Activated T-cell treated with anti-CD3 and anti-CD28 coated beads, Interleukin-2, amount 50 U/mL, for 72 hours (primary cell): Measurements from ENCODE around the gene IRF6. TPM values are rescaled to one million over a fixed set of nuclear protein-coding genes. Genes with fewer than 3 reads are reported as not detected.

Source experiments
- ATAC-seq, 2 donors: fragments of 150-1000 bp; cut with Tn5 transposase; replicated peaks in 1 of 2; 2 replicates each; pipeline ENCODE4 v1.10.0; 2021; ENCODE audit warnings: moderate library complexity in 2 of 2, mild to moderate bottlenecking in 1 of 2
- DNase-seq, 2 donors: peaks; one replicate each; pipeline ENCODE4 v3.0.0; 2021 to 2022; ENCODE audit warnings: mixed read lengths in 1 of 2
- H3K27ac Mint-ChIP-seq: one replicate; pipeline ENCODE4 v1.8.0; 2022; ENCODE audit warnings: mild to moderate bottlenecking, moderate library complexity, mixed read lengths
- H3K27me3 Mint-ChIP-seq: one replicate; pipeline ENCODE4 v1.8.0; 2022; ENCODE audit warnings: low read depth, mixed read lengths
- H3K36me3 Mint-ChIP-seq, 2 donors: one replicate each; pipeline ENCODE4 v1.8.0; 2022; ENCODE audit warnings: mixed read lengths in 2 of 2, mild to moderate bottlenecking in 1 of 2; ENCODE audit not compliant: insufficient read depth in 2 of 2
- H3K4me1 Mint-ChIP-seq: one replicate; pipeline ENCODE4 v1.8.0; 2022; ENCODE audit warnings: low read depth, mixed read lengths
- H3K4me3 Mint-ChIP-seq, 2 donors: one replicate each; pipeline ENCODE4 v1.8.0; 2022; ENCODE audit warnings: mild to moderate bottlenecking in 2 of 2, mixed read lengths in 2 of 2, moderate library complexity in 2 of 2
- H3K9me3 Mint-ChIP-seq, 2 donors: one replicate each; pipeline ENCODE4 v1.8.0; 2022; ENCODE audit warnings: mixed read lengths in 2 of 2
- total RNA-seq, 2 donors: library from RNA; stranded (reverse); gene quantifications; one replicate each; pipeline ENCODE4 v1.2.3, GENCODE V29; 2022

The IRF6 gene
- total RNA-seq, 2 donors from 2014 or later = 0.49 to 2.3 TPM

- H3K4me3 Mint-ChIP-seq = peak overlapping the region in 1 of 2 donors; percentile 42
- H3K9me3 Mint-ChIP-seq = no peaks in the 10 kb centered on the region
- peaks cover 13 to 67% of the 10 kb centered on the region in 2 donors for H3K36me3 Mint-ChIP-seq
- DNase-seq = peak; percentile 9 to 23
- peak overlapping the region; percentile 74 for H3K27ac Mint-ChIP-seq
- peaks cover 75% of the 10 kb centered on the region for H3K4me1 Mint-ChIP-seq
- no peaks in the 10 kb centered on the region for H3K27me3 Mint-ChIP-seq
- peak; percentile 77 to 83 for ATAC-seq
Observed at GRCh38 chr1:209835782-209836298, 29.9 kb upstream of the IRF6 start.

- H3K27ac Mint-ChIP-seq = no peak overlapping the region
- peaks cover 80% of the 10 kb centered on the region for H3K4me1 Mint-ChIP-seq
- peaks cover 11 to 51% of the 10 kb centered on the region in 2 donors for H3K36me3 Mint-ChIP-seq
- ATAC-seq = no peak
- H3K27me3 Mint-ChIP-seq = no peaks in the 10 kb centered on the region
- no peak for DNase-seq
- no peak overlapping the region for H3K4me3 Mint-ChIP-seq
- H3K9me3 Mint-ChIP-seq = no peaks in the 10 kb centered on the region
Observed at GRCh38 chr1:209831615-209832014, 25.7 kb upstream of the IRF6 start.

GRCh38 chr1:209830722-209831121 lies 24.8 kb upstream of the IRF6 start:
- Mint-ChIP-seq H3K9me3 (no peaks in the 10 kb centered on the region), H3K4me1 (peaks cover 73% of the 10 kb centered on the region), H3K27me3 (no peaks in the 10 kb centered on the region), H3K4me3 (peak overlapping the region in 1 of 2 donors; percentile 96), H3K27ac (peak overlapping the region; percentile 1), H3K36me3 (peaks cover 11 to 49% of the 10 kb centered on the region in 2 donors)
- ATAC-seq = no peak
- DNase-seq = no peak

- peak overlapping the region; percentile 1 for H3K27ac Mint-ChIP-seq
Observed at GRCh38 chr1:209829716-209830115, 23.8 kb upstream of the IRF6 start.

GRCh38 chr1:209827384-209828262 lies 21.7 kb upstream of the IRF6 start, which contains the start of gene UTP25:
Gene UTP25, plus strand, starts transcription at chr1:209827972. Its CDS starts 92 bp downstream, at chr1:209828064.
- Mint-ChIP-seq H3K4me1 (peaks cover 61% of the 10 kb centered on the region), H3K36me3 (peaks cover 5 to 24% of the 10 kb centered on the region in 2 donors)

More at GRCh38 chr1:209829716-209830115, 23.8 kb upstream of the IRF6 start:
- no peaks in the 10 kb centered on the region for H3K9me3 Mint-ChIP-seq
- H3K36me3 Mint-ChIP-seq = peaks cover 11 to 40% of the 10 kb centered on the region in 2 donors
- peak overlapping the region; percentile 74 to 96 for H3K4me3 Mint-ChIP-seq
- DNase-seq (no peak), ATAC-seq (no peak)
- no peaks in the 10 kb centered on the region for H3K27me3 Mint-ChIP-seq
- peaks cover 63% of the 10 kb centered on the region for H3K4me1 Mint-ChIP-seq

GRCh38 chr1:209825591-209826434 lies 19.9 kb upstream of the IRF6 start:
- no peak overlapping the region for H3K27ac Mint-ChIP-seq
- no peaks in the 10 kb centered on the region for H3K9me3 Mint-ChIP-seq
- no peak overlapping the region for H3K4me3 Mint-ChIP-seq
- H3K27me3 Mint-ChIP-seq = peaks cover 16% of the 10 kb centered on the region
- peaks cover 53% of the 10 kb centered on the region for H3K4me1 Mint-ChIP-seq
- ATAC-seq (no peak), DNase-seq (no peak)
- H3K36me3 Mint-ChIP-seq = peaks cover 3 to 12% of the 10 kb centered on the region in 2 donors

More at GRCh38 chr1:209827384-209828262, 21.7 kb upstream of the IRF6 start, which contains the start of gene UTP25:
- peak within 1 kb of the TSS; percentile 74 to 96 for H3K4me3 Mint-ChIP-seq
- peak within 1 kb of the TSS; percentile 89 for H3K27ac Mint-ChIP-seq
- peaks cover 5% of the 10 kb centered on the region for H3K27me3 Mint-ChIP-seq
- ATAC-seq (peak; percentile 90 to 91), DNase-seq (peak; percentile 91 to 95)
- no peaks in the 10 kb centered on the region for H3K9me3 Mint-ChIP-seq

- Mint-ChIP-seq H3K36me3 (peaks cover 0 to 2% of the 10 kb centered on the region in 2 donors), H3K27me3 (peaks cover 35% of the 10 kb centered on the region), H3K4me3 (peak overlapping the region; percentile 7 to 67), H3K9me3 (no peaks in the 10 kb centered on the region), H3K27ac (peak overlapping the region; percentile 10), H3K4me1 (peaks cover 29% of the 10 kb centered on the region)
- ATAC-seq = peak; percentile 22 to 26
- peak; percentile 14 to 31 for DNase-seq
Observed at GRCh38 chr1:209823143-209824041, 17.4 kb upstream of the IRF6 start.

GRCh38 chr1:209822706-209823105 lies 16.8 kb upstream of the IRF6 start:
- Mint-ChIP-seq H3K27me3 (peaks cover 35% of the 10 kb centered on the region), H3K36me3 (no peaks in the 10 kb centered on the region), H3K4me3 (peak overlapping the region; percentile 7 to 67), H3K9me3 (no peaks in the 10 kb centered on the region), H3K27ac (no peak overlapping the region), H3K4me1 (peaks cover 26% of the 10 kb centered on the region)
- DNase-seq (no peak), ATAC-seq (no peak)

- no peak overlapping the region for H3K4me3 Mint-ChIP-seq
- DNase-seq (no peak), ATAC-seq (no peak)
- H3K36me3 Mint-ChIP-seq = no peaks in the 10 kb centered on the region
- H3K27me3 Mint-ChIP-seq = peaks cover 35% of the 10 kb centered on the region
- peaks cover 18% of the 10 kb centered on the region for H3K4me1 Mint-ChIP-seq
- H3K9me3 Mint-ChIP-seq = no peaks in the 10 kb centered on the region
- H3K27ac Mint-ChIP-seq = no peak overlapping the region
Observed at GRCh38 chr1:209820986-209821385, 15.0 kb upstream of the IRF6 start.

GRCh38 chr1:209819058-209819457 lies 13.1 kb upstream of the IRF6 start:
- no peak for ATAC-seq
- no peak overlapping the region for H3K4me3 Mint-ChIP-seq
- H3K4me1 Mint-ChIP-seq = peaks cover 29% of the 10 kb centered on the region
- DNase-seq = no peak
- H3K27ac Mint-ChIP-seq = no peak overlapping the region
- no peaks in the 10 kb centered on the region for H3K9me3 Mint-ChIP-seq
- H3K27me3 Mint-ChIP-seq = peaks cover 35% of the 10 kb centered on the region
- H3K36me3 Mint-ChIP-seq = no peaks in the 10 kb centered on the region

GRCh38 chr1:209817691-209818090 lies 11.7 kb upstream of the IRF6 start:
- H3K4me1 Mint-ChIP-seq = peaks cover 16% of the 10 kb centered on the region
- no peaks in the 10 kb centered on the region for H3K9me3 Mint-ChIP-seq
- H3K27me3 Mint-ChIP-seq = peaks cover 31% of the 10 kb centered on the region
- no peak overlapping the region for H3K4me3 Mint-ChIP-seq
- no peak for DNase-seq
- no peaks in the 10 kb centered on the region for H3K36me3 Mint-ChIP-seq
- H3K27ac Mint-ChIP-seq = no peak overlapping the region
- no peak for ATAC-seq

- H3K9me3 Mint-ChIP-seq = no peaks in the 10 kb centered on the region
- DNase-seq (no peak), ATAC-seq (no peak)
- H3K27me3 Mint-ChIP-seq = peaks cover 27% of the 10 kb centered on the region
- H3K27ac Mint-ChIP-seq = no peak overlapping the region
- H3K4me1 Mint-ChIP-seq = peaks cover 15% of the 10 kb centered on the region
- H3K4me3 Mint-ChIP-seq = no peak overlapping the region
- H3K36me3 Mint-ChIP-seq = no peaks in the 10 kb centered on the region
Observed at GRCh38 chr1:209816923-209817322, 11.0 kb upstream of the IRF6 start.
